ENCODE results near the gene MORC3. TPM values are rescaled to one million over a fixed set of nuclear protein-coding genes. Genes with fewer than 3 reads are reported as not detected.

Gene MORC3
- polyA plus RNA-seq, 1 donor (not counting 4 experiments of a cell fraction or from before 2014, with no cell fraction given), result 38.1 TPM

- no peaks in the 10 kb centered on the region for H3K9me3 ChIP-seq (ENCODE audit: control insufficient read depth, low read depth, low read length)
- no peak overlapping the region for H2AFZ ChIP-seq (ENCODE audit: control insufficient read depth, low read length)
- TF ChIP-seq EZH2 (IDR thresholded peaks at IDR 0.05; ENCODE audit: low read length) (no peak), CTCF (optimal IDR thresholded peaks at IDR 0.05 in 1 of 3, IDR thresholded peaks at IDR 0.05 in 1 of 3, conservative IDR thresholded peaks at IDR 0.05 in 1 of 3; ENCODE audit: extremely low read depth in 1 of 3, insufficient read depth in 2 of 3, low read length in 3 of 3) (no peak)
- no peak overlapping the region for H3K9ac ChIP-seq (ENCODE audit: control insufficient read depth, extremely low read depth, insufficient read depth, low read length)
- H3K4me3 ChIP-seq (ENCODE audit: control insufficient read depth in 2 of 3, extremely low read depth in 1 of 3, insufficient read depth in 2 of 3, low read depth in 1 of 3, low read length in 3 of 3), result no peak overlapping the region
- peaks cover 2 to 15% of the 10 kb centered on the region in 2 experiments for H3K36me3 ChIP-seq (ENCODE audit: control insufficient read depth in 2 of 2, extremely low read depth in 1 of 2, insufficient read depth in 2 of 2, low read length in 2 of 2)
- FAIRE-seq (no peak), DNase-seq (ENCODE audit: low read depth, low spot score) (no peak)
- H4K20me1 ChIP-seq (ENCODE audit: control insufficient read depth, extremely low read depth, insufficient read depth, low read length), result no peaks in the 10 kb centered on the region
- no peaks in the 10 kb centered on the region for H3K79me2 ChIP-seq (ENCODE audit: control insufficient read depth, insufficient read depth, low read length)
- no peak overlapping the region for H3K4me2 ChIP-seq (ENCODE audit: control insufficient read depth, extremely low read depth, insufficient read depth, low read depth, low read length)
- H3K9me1 ChIP-seq (ENCODE audit: control insufficient read depth, extremely low read depth, insufficient read depth, low read length), result no peaks in the 10 kb centered on the region
- dilution Hi-C loops (cut with MboI; ENCODE audit: extremely low pct_ligation_motif_present, low sequenced_read_pairs), result no loop called here
- H3K27ac ChIP-seq (ENCODE audit: control insufficient read depth, insufficient read depth, low read length), result no peak overlapping the region
- H3K4me1 ChIP-seq (ENCODE audit: control insufficient read depth, extremely low read depth, insufficient read depth, low read length), result no peaks in the 10 kb centered on the region
- no peaks in the 10 kb centered on the region for H3K27me3 ChIP-seq (ENCODE audit: control insufficient read depth, extremely low read depth, insufficient read depth, low read length)
Measured at GRCh38 chr21:36415375-36415774, 95.4 kb downstream of the MORC3 start.

GRCh38 chr21:36419241-36419640, 99.2 kb downstream of the MORC3 start:
- no peak for TF ChIP-seq CTCF (optimal IDR thresholded peaks at IDR 0.05 in 1 of 3, IDR thresholded peaks at IDR 0.05 in 1 of 3, conservative IDR thresholded peaks at IDR 0.05 in 1 of 3; ENCODE audit: extremely low read depth in 1 of 3, insufficient read depth in 2 of 3, low read length in 3 of 3)
- DNase-seq (ENCODE audit: low read depth, low spot score), result no peak
- peaks cover 0 to 8% of the 10 kb centered on the region in 2 experiments for H3K36me3 ChIP-seq (ENCODE audit: control insufficient read depth in 2 of 2, extremely low read depth in 1 of 2, insufficient read depth in 2 of 2, low read length in 2 of 2)
- no peaks in the 10 kb centered on the region for H3K27me3 ChIP-seq (ENCODE audit: control insufficient read depth, extremely low read depth, insufficient read depth, low read length)
- H2AFZ ChIP-seq (ENCODE audit: control insufficient read depth, low read length), result no peak overlapping the region
- no peak overlapping the region for H3K9ac ChIP-seq (ENCODE audit: control insufficient read depth, extremely low read depth, insufficient read depth, low read length)
- no peaks in the 10 kb centered on the region for H4K20me1 ChIP-seq (ENCODE audit: control insufficient read depth, extremely low read depth, insufficient read depth, low read length)
- FAIRE-seq, result no peak
- no peak overlapping the region for H3K4me2 ChIP-seq (ENCODE audit: control insufficient read depth, extremely low read depth, insufficient read depth, low read depth, low read length)
- dilution Hi-C loops (cut with MboI; ENCODE audit: extremely low pct_ligation_motif_present, low sequenced_read_pairs), result no loop called here
- no peaks in the 10 kb centered on the region for H3K9me1 ChIP-seq (ENCODE audit: control insufficient read depth, extremely low read depth, insufficient read depth, low read length)
- no peaks in the 10 kb centered on the region for H3K79me2 ChIP-seq (ENCODE audit: control insufficient read depth, insufficient read depth, low read length)
- H3K9me3 ChIP-seq (ENCODE audit: control insufficient read depth, low read depth, low read length), result no peaks in the 10 kb centered on the region
- no peaks in the 10 kb centered on the region for H3K4me1 ChIP-seq (ENCODE audit: control insufficient read depth, extremely low read depth, insufficient read depth, low read length)
- H3K27ac ChIP-seq (ENCODE audit: control insufficient read depth, insufficient read depth, low read length), result no peak overlapping the region
- no peak overlapping the region for H3K4me3 ChIP-seq (ENCODE audit: control insufficient read depth in 2 of 3, extremely low read depth in 1 of 3, insufficient read depth in 2 of 3, low read depth in 1 of 3, low read length in 3 of 3)

Measured in keratinocyte (primary cell).